BE2C (cell line): ENCODE measurements around the gene DARS2.
"Not testable (repeated sequence)": the region's sequence is repeated elsewhere in the genome, so short reads cannot be mapped to it uniquely, and the experiment has no call there.

Source experiments
- DNase-seq: peaks from one replicate; pipeline ENCODE4 v3.0.0-alpha.2; 2020
- H3K27me3 ChIP-seq: fragments of 250-450 bp; sonication (Bioruptor Pico); 2 replicates; pipeline ENCODE4 v1.5.1; 2020; ENCODE audit warnings: mild to moderate bottlenecking
- H3K36me3 ChIP-seq: fragments of 250-450 bp; sonication (Bioruptor Pico); 2 replicates; pipeline ENCODE4 v1.5.1; 2020; ENCODE audit warnings: mild to moderate bottlenecking
- H3K4me1 ChIP-seq: fragments of 250-450 bp; sonication (Bioruptor Pico); 2 replicates; pipeline ENCODE4 v1.5.1; 2020
- H3K4me3 ChIP-seq: 2 replicates; pipeline ENCODE4 v1.5.1; 2011; ENCODE audit warnings: low read depth, low read length
- H3K9me3 ChIP-seq: fragments of 250-450 bp; sonication (Bioruptor Pico); 2 replicates; pipeline ENCODE4 v1.5.1; 2020
- CTCF ChIP-seq: IDR thresholded peaks from 2 replicates; pipeline ENCODE4 v1.5.1; 2012; ENCODE audit warnings: mild to moderate bottlenecking, low read depth, low read length

DARS2 gene

GRCh38 chr1:173857363-173857917 lies 33.0 kb downstream of the DARS2 start:
- Histone ChIP-seq H3K4me3 (no peak overlapping the region), H3K27me3 (no peaks in the 10 kb centered on the region), H3K36me3 (peaks cover 91% of the 10 kb centered on the region), H3K9me3 (no peaks in the 10 kb centered on the region), H3K4me1 (no peaks in the 10 kb centered on the region)
- DNase-seq, result no peak
- TF ChIP-seq CTCF, result no peak

- not testable (repeated sequence) for DNase-seq, H3K27me3 ChIP-seq, H3K4me1 ChIP-seq, H3K4me3 ChIP-seq, H3K9me3 ChIP-seq
- H3K36me3 ChIP-seq, result peaks cover 96% of the 10 kb centered on the region
Measured at GRCh38 chr1:173859547-173859946, 35.1 kb downstream of the DARS2 start.

GRCh38 chr1:173860065-173860464 lies 35.6 kb downstream of the DARS2 start:
- Histone ChIP-seq H3K9me3 (no peaks in the 10 kb centered on the region), H3K4me1 (no peaks in the 10 kb centered on the region), H3K4me3 (no peak overlapping the region), H3K27me3 (no peaks in the 10 kb centered on the region), H3K36me3 (peaks cover 96% of the 10 kb centered on the region)
- DNase-seq, result no peak
- no peak for TF ChIP-seq CTCF

- no peaks in the 10 kb centered on the region for H3K27me3 ChIP-seq
- no peak for TF ChIP-seq CTCF
- DNase-seq, result peak; percentile 15
- H3K36me3 ChIP-seq, result peaks cover 96% of the 10 kb centered on the region
- H3K4me3 ChIP-seq, result no peak overlapping the region
- H3K9me3 ChIP-seq, result no peaks in the 10 kb centered on the region
- H3K4me1 ChIP-seq, result no peaks in the 10 kb centered on the region
Measured at GRCh38 chr1:173861731-173862145, 37.3 kb downstream of the DARS2 start.

- DNase-seq, result peak; percentile 33
- not testable (repeated sequence) for H3K9me3 ChIP-seq, H3K27me3 ChIP-seq, H3K4me1 ChIP-seq, H3K4me3 ChIP-seq
- peaks cover 96% of the 10 kb centered on the region for H3K36me3 ChIP-seq
Measured at GRCh38 chr1:173862146-173862768, 37.8 kb downstream of the DARS2 start.

- DNase-seq, result no peak
- H3K27me3 ChIP-seq, result no peaks in the 10 kb centered on the region
- H3K4me3 ChIP-seq, result no peak overlapping the region
- H3K9me3 ChIP-seq, result no peaks in the 10 kb centered on the region
- no peaks in the 10 kb centered on the region for H3K4me1 ChIP-seq
- TF ChIP-seq CTCF, result no peak
- peaks cover 95% of the 10 kb centered on the region for H3K36me3 ChIP-seq
Measured at GRCh38 chr1:173862769-173863223, 38.3 kb downstream of the DARS2 start.

GRCh38 chr1:173863224-173864161 lies 39.0 kb downstream of the DARS2 start:
- no peak for DNase-seq
- no peak for TF ChIP-seq CTCF
- no peak overlapping the region for H3K4me3 ChIP-seq
- H3K9me3 ChIP-seq, result no peaks in the 10 kb centered on the region
- no peaks in the 10 kb centered on the region for H3K27me3 ChIP-seq
- peaks cover 88% of the 10 kb centered on the region for H3K36me3 ChIP-seq
- no peaks in the 10 kb centered on the region for H3K4me1 ChIP-seq
